Cerebellar cortex (tissue), 1 donor: ENCODE results near the gene ZNF619.
"Not testable (repeated sequence)": the region's sequence is repeated elsewhere in the genome, so short reads cannot be mapped to it uniquely, and the experiment has no call there.

ENCODE experiments used
- DNase-seq: peaks from one replicate; pipeline ENCODE4 v3.0.0-alpha.2; 2015; ENCODE audit warnings: low spot score

The ZNF619 gene

GRCh38 chr3:40476478-40477470, at the start of gene ZNF619:
ZNF619 (plus strand) TSS chr3:40477122; CDS start chr3:40477980, 858 bp downstream.
- DNase-seq = peak; percentile 82

GRCh38 chr3:40432793-40433192, 44.1 kb upstream of the ZNF619 start:
- DNase-seq = no peak

- no peak for DNase-seq
These were observed 39.0 kb upstream of the ZNF619 start for GRCh38 chr3:40437889-40438288.

GRCh38 chr3:40445062-40445461, 31.9 kb upstream of the ZNF619 start:
- no peak for DNase-seq

GRCh38 chr3:40445880-40446279, 31.0 kb upstream of the ZNF619 start:
- no peak for DNase-seq

GRCh38 chr3:40450438-40450837, 26.5 kb upstream of the ZNF619 start:
- DNase-seq = no peak

- DNase-seq = no peak
These were observed 25.4 kb upstream of the ZNF619 start for GRCh38 chr3:40451551-40451950.

GRCh38 chr3:40452057-40452456, 24.9 kb upstream of the ZNF619 start:
- no peak for DNase-seq

GRCh38 chr3:40452562-40452875, 24.4 kb upstream of the ZNF619 start:
- DNase-seq = no peak

- peak; percentile 100 for DNase-seq
These were observed 23.8 kb upstream of the ZNF619 start for GRCh38 chr3:40452876-40453730.

- DNase-seq = no peak
These were observed 23.0 kb upstream of the ZNF619 start for GRCh38 chr3:40453933-40454332.

- no peak for DNase-seq
These were observed 21.6 kb upstream of the ZNF619 start for GRCh38 chr3:40455328-40455727.

GRCh38 chr3:40456279-40456939, 20.5 kb upstream of the ZNF619 start:
- no peak for DNase-seq

- DNase-seq = peak; percentile 97
These were observed 19.7 kb upstream of the ZNF619 start, which contains the start of gene RPL14 for GRCh38 chr3:40456940-40457823. RPL14 (plus strand) TSS chr3:40457339; CDS start chr3:40457472, 133 bp downstream.

GRCh38 chr3:40458473-40458872, 18.4 kb upstream of the ZNF619 start:
- DNase-seq = no peak

GRCh38 chr3:40460481-40460880, 16.4 kb upstream of the ZNF619 start:
- not testable (repeated sequence) for DNase-seq

GRCh38 chr3:40461161-40461560, 15.8 kb upstream of the ZNF619 start:
- DNase-seq = no peak

GRCh38 chr3:40462838-40463237, 14.1 kb upstream of the ZNF619 start:
- DNase-seq = not testable (repeated sequence)

- DNase-seq = no peak
These were observed 13.3 kb upstream of the ZNF619 start for GRCh38 chr3:40463579-40463978.

- DNase-seq = no peak
These were observed 12.4 kb upstream of the ZNF619 start for GRCh38 chr3:40464339-40465110.

GRCh38 chr3:40465111-40465407, 11.9 kb upstream of the ZNF619 start:
- peak; percentile 29 for DNase-seq
